Vagina (tissue), 2 donors: Measurements from ENCODE around the gene SLC28A1. TPM values are rescaled to one million over a fixed set of nuclear protein-coding genes. Genes with fewer than 3 reads are reported as not detected.

Experiments used
- DNase-seq, 2 donors: peaks; one replicate each; pipeline ENCODE4 v3.0.0-alpha.2; 2017; ENCODE audit errors: extremely low spot score in 2 of 2
- H3K27ac ChIP-seq: fragments of 200-600 bp; sonication (generic); one replicate; pipeline ENCODE4 v1.5.1; 2019
- H3K27me3 ChIP-seq: fragments of 200-600 bp; sonication (generic); one replicate; pipeline ENCODE4 v1.5.1; 2019
- H3K36me3 ChIP-seq, 2 donors: fragments of 200-600 bp; sonication (generic); one replicate each; pipeline ENCODE4 v1.5.1; 2017 to 2019
- H3K4me1 ChIP-seq: fragments of 200-600 bp; sonication (generic); one replicate; pipeline ENCODE4 v1.5.1; 2019
- H3K4me3 ChIP-seq, 2 donors: fragments of 200-600 bp; sonication (generic); 1 replicate in 1 of 2; 2 replicates in 1 of 2; pipeline ENCODE4 v1.5.1; 2016 to 2019
- H3K9me3 ChIP-seq: fragments of 200-600 bp; sonication (generic); one replicate; pipeline ENCODE4 v1.5.1; 2019
- POLR2A ChIP-seq, 2 donors: fragments of 450-650 bp; IDR thresholded peaks; one replicate each; pipeline ENCODE4 v1.6.1; 2017; ENCODE audit warnings: antibody characterized with exemption in 2 of 2, mild to moderate bottlenecking in 2 of 2, moderate library complexity in 2 of 2
- POLR2AphosphoS5 ChIP-seq, 2 donors: sonication (generic); formaldehyde crosslinking; IDR thresholded peaks; one replicate each; pipeline ENCODE4 v1.9.0; 2017; ENCODE audit warnings: antibody characterized with exemption in 2 of 2, mild to moderate bottlenecking in 2 of 2, low read depth in 1 of 2; ENCODE audit not compliant: insufficient read depth in 1 of 2
- intact Hi-C: fragments of 100-400 bp; cut with DNase I; formaldehyde crosslinking; loops from one replicate; pipeline ENCODE4 v1.15.1; 2023
- total RNA-seq: library from RNA; depleted of rRNA; stranded (reverse); fragments of >200 nt; gene quantifications from one replicate; pipeline ENCODE4 v1.2.3, GENCODE V29; 2016
- TF ChIP-seq, protein P1 (sequence below), 3 experiments: fragments of 450-650 bp in 2 of 3; fragments of 200-600 bp in 1 of 3; sonication (generic) in 1 of 3; IDR thresholded peaks; one replicate each; pipeline ENCODE4 v1.5.1; 2017 to 2019; ENCODE audit warnings: antibody characterized with exemption in 3 of 3, mild to moderate bottlenecking in 2 of 3, moderate library complexity in 2 of 3

SLC28A1 gene
- total RNA-seq, 1 donor from 2014 or later, result not detected

DNA sequence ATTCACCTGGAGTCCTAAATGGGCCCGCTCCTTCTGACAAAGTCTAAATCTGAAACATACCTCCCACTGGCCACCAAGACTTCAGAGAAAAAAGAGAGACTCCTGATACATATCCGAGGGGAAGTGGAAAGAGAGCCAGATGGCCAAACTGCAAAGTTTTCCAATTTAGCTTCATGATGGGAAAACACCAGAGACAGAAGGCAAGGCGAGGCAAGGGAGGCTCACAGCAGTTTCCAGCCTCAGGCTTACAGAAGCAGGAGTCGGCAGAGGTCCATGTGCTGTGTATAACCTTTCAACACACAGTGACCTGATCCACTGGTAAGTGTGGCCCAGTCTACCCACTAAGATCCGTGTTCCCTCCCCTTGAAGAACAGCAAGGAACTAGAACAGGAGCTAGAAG lies 67.3 kb downstream of the SLC28A1 start:
- H3K4me1 ChIP-seq, result peaks cover 22% of the 10 kb centered on the region
- no peak overlapping the region for H3K27ac ChIP-seq
- intact Hi-C loops, result no loop called here
- no peaks in the 10 kb centered on the region for H3K9me3 ChIP-seq
- TF ChIP-seq POLR2AphosphoS5 (IDR thresholded peaks at IDR 0.05; ENCODE audit: insufficient read depth in 1 of 2, low read depth in 1 of 2) (no peak), POLR2A (IDR thresholded peaks at IDR 0.05) (no peak)
- TF ChIP-seq, protein P1, sequence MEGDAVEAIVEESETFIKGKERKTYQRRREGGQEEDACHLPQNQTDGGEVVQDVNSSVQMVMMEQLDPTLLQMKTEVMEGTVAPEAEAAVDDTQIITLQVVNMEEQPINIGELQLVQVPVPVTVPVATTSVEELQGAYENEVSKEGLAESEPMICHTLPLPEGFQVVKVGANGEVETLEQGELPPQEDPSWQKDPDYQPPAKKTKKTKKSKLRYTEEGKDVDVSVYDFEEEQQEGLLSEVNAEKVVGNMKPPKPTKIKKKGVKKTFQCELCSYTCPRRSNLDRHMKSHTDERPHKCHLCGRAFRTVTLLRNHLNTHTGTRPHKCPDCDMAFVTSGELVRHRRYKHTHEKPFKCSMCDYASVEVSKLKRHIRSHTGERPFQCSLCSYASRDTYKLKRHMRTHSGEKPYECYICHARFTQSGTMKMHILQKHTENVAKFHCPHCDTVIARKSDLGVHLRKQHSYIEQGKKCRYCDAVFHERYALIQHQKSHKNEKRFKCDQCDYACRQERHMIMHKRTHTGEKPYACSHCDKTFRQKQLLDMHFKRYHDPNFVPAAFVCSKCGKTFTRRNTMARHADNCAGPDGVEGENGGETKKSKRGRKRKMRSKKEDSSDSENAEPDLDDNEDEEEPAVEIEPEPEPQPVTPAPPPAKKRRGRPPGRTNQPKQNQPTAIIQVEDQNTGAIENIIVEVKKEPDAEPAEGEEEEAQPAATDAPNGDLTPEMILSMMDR (IDR thresholded peaks at IDR 0.05), result no peak
- no peaks in the 10 kb centered on the region for H3K27me3 ChIP-seq
- H3K36me3 ChIP-seq, result no peaks in the 10 kb centered on the region
- no peak overlapping the region for H3K4me3 ChIP-seq
- no peak for DNase-seq

DNA sequence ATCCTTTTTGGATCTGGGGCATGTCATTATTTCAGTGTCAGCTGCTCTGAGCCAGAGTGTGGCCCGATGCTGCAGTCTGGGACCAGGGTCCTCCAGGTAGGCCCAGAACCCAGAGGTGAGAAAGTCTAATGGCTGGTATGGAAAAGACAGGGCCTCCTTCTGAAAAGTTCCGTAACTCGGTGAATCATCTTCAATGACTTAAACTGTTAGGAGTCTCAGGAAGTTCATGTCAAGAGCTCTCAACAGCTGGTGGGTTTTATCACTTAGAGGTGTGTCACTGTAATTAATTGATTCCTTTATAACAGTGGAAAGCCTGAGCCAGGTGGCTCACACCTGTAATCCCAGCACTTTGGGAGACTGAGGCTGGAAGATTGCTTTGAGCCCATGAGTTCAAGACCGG lies 68.7 kb downstream of the SLC28A1 start:
- Histone ChIP-seq H3K4me1 (peaks cover 15% of the 10 kb centered on the region), H3K9me3 (no peaks in the 10 kb centered on the region), H3K4me3 (no peak overlapping the region), H3K36me3 (no peaks in the 10 kb centered on the region), H3K27me3 (no peaks in the 10 kb centered on the region), H3K27ac (no peak overlapping the region)
- TF ChIP-seq POLR2AphosphoS5 (IDR thresholded peaks at IDR 0.05; ENCODE audit: insufficient read depth in 1 of 2, low read depth in 1 of 2), result no peak
- TF ChIP-seq, protein P1 (IDR thresholded peaks at IDR 0.05), result no peak
- no peak for TF ChIP-seq POLR2A (IDR thresholded peaks at IDR 0.05)
- no peak for DNase-seq
- intact Hi-C loops, result no loop called here

DNA sequence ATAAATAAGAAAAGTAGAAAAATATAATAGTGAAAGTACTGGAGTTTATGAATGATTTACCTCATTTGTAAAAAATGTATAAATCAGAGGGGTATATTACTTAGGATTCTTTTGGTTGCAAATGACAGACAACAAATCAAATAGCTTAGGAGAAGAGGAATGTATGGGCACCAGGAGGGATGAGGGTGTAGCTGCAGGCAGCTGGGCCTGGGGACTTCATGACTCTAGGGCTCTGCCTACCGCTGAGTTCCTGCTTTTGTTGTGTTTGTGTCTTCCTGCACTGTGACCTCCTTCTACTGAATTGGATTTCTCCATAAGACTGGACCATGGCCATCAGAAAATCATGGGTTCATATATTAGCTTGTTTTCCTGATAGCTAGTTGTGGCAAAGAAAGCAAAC lies 69.3 kb downstream of the SLC28A1 start:
- TF ChIP-seq, protein P1 (IDR thresholded peaks at IDR 0.05), result no peak
- no peak for TF ChIP-seq POLR2AphosphoS5 (IDR thresholded peaks at IDR 0.05; ENCODE audit: insufficient read depth in 1 of 2, low read depth in 1 of 2)
- TF ChIP-seq POLR2A (IDR thresholded peaks at IDR 0.05), result no peak
- H3K4me1 ChIP-seq, result peaks cover 15% of the 10 kb centered on the region
- H3K4me3 ChIP-seq, result no peak overlapping the region
- no peak for DNase-seq
- H3K27ac ChIP-seq, result no peak overlapping the region
- intact Hi-C loops, result no loop called here
- H3K27me3 ChIP-seq, result no peaks in the 10 kb centered on the region
- H3K36me3 ChIP-seq, result no peaks in the 10 kb centered on the region
- no peaks in the 10 kb centered on the region for H3K9me3 ChIP-seq

DNA sequence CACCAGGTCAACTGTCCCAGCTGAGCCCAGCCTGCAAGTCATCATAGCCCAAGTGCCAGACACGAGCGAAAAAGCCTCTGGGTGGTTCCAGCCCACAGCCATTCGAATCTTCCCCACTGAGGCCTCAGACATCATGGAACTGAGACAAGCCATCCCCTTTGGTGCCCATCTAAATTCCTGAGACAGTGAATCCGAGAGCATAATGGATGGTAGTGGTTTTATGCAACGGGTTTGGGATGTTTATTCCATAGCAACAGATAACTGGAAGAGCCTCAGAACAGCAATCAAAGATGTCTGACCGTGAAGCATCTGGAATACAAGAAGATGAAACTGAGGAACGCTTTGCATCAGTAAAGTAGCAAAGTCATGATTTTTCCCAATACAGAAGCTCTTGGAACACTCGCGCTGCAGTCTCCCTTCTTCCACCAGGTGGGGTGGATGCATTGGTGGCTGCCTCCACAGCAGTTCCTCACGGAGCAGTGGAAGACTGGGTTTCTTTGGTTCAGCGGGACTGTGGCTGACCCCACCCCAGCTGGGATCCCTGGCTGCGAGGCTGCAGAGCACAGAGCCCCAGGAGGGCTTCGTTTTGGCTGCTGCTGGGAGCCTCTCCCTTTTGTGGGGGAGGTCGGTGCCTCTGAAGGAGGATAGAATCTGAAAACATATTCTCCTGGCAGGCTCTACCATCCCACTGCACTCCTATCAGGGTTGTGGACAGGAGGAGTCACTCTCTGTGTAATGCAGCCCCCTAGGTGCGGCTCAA lies 70.8 kb downstream of the SLC28A1 start:
- no peaks in the 10 kb centered on the region for H3K9me3 ChIP-seq
- no peak overlapping the region for H3K27ac ChIP-seq
- intact Hi-C loops, result no loop called here
- DNase-seq, result no peak
- peaks cover 11% of the 10 kb centered on the region for H3K4me1 ChIP-seq
- H3K4me3 ChIP-seq, result peak overlapping the region; percentile 20 to 30
- TF ChIP-seq, protein P1 (IDR thresholded peaks at IDR 0.05), result peak; percentile 67 to 82 (median 68)
- TF ChIP-seq POLR2AphosphoS5 (IDR thresholded peaks at IDR 0.05; ENCODE audit: insufficient read depth in 1 of 2, low read depth in 1 of 2), result no peak
- H3K27me3 ChIP-seq, result no peaks in the 10 kb centered on the region
- H3K36me3 ChIP-seq, result no peaks in the 10 kb centered on the region

DNA sequence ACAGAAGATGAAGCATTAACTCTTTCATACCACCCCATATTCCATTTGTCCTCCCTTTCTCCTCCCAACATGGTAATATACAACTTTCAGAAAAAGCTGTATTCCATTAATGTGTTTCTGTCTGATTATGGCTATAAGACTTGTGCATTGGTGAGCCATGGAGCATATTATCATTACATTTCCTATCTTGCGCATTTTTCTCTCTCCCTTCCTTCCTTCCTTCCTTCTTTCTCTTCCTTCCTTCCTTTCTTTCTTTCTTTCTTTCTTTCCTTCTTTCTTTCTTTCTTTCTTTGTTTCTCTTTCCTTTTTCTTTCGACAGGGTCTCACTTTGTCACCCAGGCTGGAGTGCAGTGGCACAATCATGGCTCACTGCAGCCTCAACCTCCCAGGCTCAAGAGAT lies 71.7 kb downstream of the SLC28A1 start:
- DNase-seq, result no peak
- Histone ChIP-seq H3K36me3 (no peaks in the 10 kb centered on the region), H3K4me3 (no peak overlapping the region), H3K9me3 (no peaks in the 10 kb centered on the region), H3K4me1 (peaks cover 11% of the 10 kb centered on the region), H3K27me3 (no peaks in the 10 kb centered on the region), H3K27ac (no peak overlapping the region)
- intact Hi-C loops, result loop anchor here (2.0 kb wide), 1 partner anchor 89 kb away; no protein-coding TSS in a partner anchor
- TF ChIP-seq POLR2AphosphoS5 (IDR thresholded peaks at IDR 0.05; ENCODE audit: insufficient read depth in 1 of 2, low read depth in 1 of 2) (no peak), POLR2A (IDR thresholded peaks at IDR 0.05) (no peak)
- TF ChIP-seq, protein P1 (IDR thresholded peaks at IDR 0.05), result no peak
